Activated CD4-positive, alpha-beta T cell treated with anti-CD3 and anti-CD28 coated beads, Interleukin-2, Interleukin-6, amounts not matched to agents 100 ng/mL and 50 ng/mL, durations not matched to agents 16 hours and 8 hours (primary cell): ENCODE results near the gene CYTH4.

Experiments used
- DNase-seq: peaks from one replicate; pipeline ENCODE4 v3.0.0-alpha.2; 2020

The CYTH4 gene

DNA sequence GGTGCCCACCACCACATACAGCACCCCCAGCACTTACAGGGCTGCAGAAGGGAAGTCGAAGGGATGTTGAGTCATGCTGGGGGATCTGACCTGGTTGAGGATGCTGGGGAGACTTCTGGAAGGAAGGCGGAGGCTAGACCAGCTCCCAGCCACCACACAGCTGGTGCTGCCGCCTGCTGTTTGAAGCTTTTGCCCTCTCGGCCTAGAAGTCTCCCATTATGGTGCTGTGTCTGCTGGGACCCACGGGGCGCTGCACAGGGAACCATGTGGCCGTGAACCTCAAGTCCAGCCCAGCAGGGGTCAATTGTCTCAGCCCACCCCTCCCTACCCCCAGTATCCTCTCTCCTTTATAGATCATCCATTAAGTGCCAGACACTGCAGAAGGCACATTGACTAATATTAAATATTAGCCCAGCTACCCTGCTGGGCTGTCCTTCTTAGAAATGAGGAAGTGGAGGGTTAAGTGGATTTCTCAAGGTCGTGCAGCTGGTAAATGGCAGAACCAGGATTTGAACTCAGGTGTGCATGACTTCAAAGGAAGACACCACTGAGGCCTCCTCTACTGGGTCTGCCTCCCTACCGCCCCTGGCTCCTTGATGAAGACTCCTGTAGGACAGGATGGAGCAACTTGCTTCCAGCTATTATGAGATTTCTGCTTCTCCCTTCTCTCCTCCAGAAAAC, 49.7 kb downstream of the CYTH4 start:
- no peak for DNase-seq

DNA sequence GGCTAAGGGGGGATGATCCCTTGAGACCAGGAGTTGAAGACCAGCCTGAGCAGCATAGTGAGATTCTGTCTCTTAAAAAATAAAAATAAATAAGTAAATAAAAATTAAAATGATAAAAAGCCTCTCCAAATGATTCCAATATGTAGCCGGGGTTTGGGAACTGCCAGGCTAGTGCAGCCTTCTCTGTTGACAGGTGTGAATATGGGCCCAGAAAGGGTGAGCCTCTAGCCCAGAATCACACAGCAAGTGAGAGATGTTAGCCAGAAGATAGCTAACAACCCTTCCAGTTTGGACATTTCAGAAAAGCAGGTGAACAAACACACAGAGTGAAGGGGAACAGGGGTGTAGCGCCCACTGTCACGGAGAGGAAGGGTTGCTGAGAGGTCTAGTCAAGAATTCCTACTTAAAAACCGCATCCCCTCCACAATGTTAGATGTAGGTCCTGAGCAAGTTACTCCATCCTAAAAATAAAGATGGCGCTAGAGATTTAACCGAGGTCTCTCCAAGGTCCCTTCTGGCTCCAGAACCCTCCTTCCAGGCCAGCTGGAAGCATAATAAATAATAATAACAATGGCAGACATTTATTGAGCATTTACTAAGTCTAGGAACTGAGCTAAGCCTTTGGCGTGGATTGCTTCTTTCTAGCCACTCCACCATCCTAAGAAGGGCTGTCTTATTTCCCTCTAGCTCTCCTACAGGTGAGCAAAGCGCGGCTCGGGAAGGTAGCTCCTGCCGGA, 51.6 kb downstream of the CYTH4 start:
- no peak for DNase-seq

DNA sequence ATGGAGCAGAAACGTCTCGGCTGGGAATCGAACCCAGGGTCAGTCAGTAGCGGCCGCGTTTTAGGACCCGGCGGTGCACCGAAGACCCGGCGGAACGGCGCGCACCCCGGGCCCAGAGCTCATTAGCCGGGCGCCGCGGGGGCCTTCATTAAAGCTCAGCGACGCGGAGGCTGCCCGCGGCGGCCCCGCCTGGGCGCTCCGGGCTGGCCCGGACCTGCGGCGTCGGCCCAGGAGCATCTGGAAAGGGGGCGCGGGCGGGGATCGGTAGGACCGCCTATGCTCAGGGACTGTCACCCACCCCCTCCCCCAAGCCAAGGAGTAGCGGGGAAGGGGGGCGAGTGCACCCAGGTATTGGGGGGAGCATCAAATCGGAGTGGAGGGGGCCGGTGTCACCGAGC, 52.2 kb downstream of the CYTH4 start:
- DNase-seq = no peak

DNA sequence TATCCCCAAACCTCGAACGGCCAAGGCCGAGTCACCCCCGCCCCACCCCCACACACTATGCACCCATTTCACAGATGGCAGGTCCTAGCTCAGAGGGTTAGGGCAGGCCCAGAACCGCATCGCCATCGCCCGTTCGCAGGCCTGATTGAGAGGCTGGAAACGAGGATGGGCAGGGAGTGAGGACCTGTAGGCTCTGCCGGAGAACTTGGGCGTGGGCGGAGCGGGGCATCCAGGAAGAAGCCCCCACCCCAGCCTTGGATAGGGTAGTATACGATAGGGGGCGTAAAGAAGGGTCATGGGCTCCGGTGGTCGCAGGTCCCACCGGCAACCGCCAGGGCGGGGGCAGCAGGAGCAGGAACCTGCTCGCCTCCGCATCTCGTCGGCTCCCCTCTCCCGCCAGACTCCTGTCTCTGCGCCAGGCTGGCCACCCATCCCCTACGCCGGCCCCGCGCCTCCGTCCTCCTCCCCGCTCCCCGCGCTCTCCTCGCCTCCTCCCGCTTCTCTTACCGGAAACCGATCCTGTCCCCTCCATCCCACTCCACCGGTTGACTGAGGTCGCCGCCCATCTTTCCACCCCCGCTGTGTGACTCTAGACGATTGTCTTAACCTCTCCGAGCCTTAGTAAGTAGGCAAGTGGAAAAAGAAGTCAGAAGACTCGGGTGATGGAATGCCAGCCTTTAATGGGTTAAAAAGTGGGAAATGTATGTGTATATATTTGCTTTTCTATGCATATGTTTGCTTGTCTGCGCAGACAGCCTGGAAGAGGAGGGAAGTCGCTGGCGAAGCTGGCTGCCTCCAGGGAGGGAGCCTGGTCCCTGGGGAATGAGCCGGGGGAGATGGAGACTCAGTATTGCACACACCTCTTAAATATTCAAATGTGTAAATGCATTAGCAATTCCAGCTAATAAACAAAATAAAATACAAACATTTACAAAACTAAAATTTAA, 52.8 kb downstream of the CYTH4 start:
- DNase-seq = no peak

DNA sequence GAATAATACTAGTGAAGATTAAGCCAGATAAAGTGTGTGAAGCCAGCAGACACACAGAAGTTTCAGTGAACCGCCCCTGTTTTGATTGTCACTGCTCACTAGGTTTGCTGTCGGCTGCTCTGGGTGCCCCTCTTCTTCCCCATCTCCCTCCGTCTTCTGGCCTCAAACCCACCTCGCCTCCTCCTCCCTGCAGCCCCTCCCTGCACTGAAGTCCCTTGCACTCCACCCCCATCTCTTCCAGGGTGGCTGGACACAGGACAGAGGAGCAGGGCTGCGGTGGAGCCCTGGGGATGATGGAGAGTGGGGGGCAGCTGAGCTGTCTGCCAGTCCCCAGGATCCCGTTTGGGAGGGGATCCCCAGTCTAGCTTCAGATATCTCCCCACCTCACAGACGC, 53.5 kb downstream of the CYTH4 start:
- no peak for DNase-seq

DNA sequence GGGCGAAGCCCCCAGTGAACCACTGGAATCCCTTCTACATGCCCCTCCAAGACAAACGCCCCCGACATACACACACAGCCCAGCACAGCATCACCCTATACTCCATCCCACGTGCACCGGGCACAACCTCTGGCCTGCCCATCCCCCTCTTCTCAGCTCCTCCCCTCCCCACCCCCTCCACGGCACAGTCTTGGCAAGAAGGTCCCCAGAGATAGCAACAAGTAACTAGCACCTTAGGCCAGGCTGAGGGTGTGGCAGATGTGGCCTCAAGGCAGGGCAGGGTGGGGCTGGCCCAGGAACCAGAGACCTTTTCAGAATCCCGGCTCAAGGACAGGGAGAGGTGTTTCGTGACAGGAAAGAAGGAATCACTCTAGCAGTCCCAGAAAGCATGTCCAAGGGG, 54.3 kb downstream of the CYTH4 start:
- no peak for DNase-seq

DNA sequence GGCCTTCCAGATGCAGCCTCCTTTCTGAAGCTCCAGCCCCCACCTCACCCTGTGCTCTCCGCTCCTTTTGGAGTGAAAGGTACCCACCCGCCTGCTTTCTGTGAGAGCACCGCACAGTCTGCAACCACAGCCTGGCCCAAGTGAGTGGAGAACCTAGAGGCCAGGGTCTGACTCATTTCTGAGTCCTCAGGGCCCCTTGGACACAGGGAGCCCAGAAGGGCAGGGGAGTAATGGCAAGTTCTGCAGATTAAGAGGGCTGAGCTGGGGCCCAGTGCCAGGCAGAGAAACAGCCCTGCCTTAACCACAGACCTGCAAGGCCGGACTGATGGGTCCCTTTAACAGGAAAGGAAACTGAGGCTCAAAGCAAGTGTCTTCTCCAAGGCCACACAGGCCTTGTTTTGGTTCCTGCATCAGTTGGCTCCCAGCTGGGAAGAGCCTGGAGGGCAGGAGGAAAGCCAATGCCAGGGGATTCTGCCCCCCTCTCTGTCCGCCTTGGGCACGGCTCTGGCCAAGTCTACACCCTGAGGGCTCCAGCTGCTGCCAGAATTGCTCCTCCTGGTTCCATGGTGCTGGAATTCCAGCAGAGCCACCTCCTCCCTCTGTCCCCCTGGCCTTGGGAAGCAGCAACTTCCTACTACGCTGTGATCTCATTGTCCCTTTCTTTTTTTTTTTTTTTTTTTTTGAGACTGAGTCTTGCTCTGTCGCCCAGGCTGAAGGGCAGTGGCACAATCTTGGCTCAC, 55.1 kb downstream of the CYTH4 start:
- DNase-seq = no peak

DNA sequence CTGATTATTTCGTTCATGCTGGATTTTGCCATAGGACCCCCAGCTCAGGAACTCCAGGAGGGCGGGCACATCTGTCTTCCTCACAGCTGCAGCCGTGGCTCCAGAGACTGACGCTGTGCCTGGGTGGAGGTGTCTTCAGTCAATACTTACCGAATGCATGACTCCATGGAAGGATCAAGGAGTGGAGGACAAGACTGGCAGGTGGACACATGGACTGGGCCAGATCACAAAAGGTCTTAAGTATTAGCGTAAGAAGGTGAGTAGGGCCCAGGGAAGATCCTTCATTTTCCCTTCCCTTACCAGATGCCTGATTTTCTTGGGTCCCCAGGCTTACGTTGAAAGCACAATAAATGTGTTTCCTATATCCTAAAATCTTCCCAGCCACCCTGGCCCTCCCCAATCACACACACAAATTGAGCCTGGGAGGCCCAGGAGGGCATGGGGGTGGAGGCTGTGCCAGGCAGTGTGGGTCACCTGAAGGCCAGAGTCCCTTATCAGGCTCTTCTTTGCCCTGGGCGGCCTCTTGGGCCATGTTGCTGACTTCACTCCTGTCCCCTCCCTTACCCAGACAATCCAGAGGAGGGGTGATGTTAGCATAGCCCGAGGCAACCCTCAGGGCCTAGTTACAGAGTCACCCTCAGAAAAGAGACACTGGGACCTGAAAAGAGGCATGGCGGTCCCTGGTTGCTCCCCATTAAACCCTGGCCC, 56.4 kb downstream of the CYTH4 start:
- DNase-seq = no peak

DNA sequence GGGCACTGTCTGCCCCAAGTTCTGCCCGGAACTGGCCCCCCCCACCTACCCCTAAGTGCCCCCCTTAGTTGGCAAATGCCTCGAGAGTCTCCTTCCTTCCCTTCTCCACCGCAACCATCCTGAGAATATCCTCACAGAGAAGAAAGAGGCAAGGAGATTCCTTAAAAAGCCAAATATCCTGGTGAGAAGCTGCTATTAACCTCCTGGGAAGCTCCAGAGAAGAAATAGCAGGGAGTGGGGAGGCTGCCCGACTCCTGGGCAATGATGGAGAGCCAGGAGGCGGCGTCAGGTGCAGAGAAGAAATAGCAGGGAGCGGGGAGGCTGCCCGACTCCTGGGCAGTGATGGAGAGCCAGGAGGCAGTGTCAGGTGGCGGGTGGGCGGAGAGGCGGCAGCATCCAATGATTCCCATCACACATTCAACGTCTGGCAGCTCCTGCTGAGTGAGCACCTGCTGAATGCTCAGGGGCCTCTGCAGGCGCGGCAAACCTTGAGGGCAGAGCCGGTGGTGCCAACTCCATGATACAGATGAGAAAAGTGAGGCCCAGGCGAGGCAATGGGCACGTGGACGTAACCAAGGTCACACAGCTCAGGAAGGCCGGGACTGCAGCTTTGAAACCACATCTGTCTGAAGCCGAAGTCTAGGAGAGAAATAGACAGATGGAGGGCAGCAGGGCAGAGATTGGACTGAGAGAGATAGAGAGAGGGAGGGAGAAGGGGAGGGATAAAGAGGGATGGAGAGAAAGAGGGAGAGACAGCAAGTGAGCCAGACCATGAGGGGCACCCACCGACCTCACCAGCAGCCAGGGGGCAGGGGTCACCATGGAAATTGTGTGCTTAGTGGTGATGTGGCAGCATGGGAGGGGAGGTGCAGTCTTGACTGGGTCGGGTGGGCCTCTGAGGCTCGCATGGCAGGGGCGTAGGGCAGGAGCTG, 58.3 kb downstream of the CYTH4 start:
- no peak for DNase-seq

DNA sequence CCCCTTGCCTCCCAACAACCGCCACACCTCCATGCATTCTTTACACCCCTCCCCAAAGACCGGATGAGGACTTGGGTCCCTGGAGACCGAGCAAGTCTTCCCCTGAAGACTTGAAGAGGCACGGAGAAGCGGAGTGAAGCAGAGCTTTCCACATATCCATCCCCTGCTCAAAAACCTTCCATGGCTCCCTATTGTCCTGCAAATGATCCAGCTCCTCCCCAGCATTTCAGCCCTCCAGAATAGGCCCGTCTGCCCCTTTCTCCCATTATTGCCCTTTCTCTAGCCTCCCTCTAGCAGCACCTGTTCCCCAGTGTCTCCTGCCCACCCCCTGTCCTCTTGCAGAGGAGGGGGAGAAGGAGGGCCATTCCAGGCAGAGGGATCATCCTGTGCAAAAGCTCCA, 59.8 kb downstream of the CYTH4 start:
- DNase-seq = no peak

DNA sequence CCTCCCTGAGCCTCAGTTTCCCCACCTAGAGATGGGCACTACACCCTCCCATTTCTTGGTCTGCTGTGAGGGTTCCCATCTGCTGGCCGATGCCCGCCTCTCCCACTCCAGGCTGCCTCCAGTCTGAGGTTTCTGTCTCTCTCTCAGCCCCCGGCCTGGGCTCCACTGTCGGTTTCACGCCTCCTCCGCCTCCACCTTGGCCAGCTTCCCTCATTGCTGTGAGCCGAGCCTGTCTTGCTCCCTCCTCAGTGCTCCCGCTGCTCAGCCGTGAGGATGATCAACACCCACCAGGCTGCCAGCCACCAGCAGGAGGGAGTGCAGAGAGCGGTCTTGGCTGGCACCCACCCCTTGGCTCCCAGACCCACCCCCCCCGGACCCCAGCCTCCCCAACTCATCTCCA, 61.0 kb downstream of the CYTH4 start:
- no peak for DNase-seq

DNA sequence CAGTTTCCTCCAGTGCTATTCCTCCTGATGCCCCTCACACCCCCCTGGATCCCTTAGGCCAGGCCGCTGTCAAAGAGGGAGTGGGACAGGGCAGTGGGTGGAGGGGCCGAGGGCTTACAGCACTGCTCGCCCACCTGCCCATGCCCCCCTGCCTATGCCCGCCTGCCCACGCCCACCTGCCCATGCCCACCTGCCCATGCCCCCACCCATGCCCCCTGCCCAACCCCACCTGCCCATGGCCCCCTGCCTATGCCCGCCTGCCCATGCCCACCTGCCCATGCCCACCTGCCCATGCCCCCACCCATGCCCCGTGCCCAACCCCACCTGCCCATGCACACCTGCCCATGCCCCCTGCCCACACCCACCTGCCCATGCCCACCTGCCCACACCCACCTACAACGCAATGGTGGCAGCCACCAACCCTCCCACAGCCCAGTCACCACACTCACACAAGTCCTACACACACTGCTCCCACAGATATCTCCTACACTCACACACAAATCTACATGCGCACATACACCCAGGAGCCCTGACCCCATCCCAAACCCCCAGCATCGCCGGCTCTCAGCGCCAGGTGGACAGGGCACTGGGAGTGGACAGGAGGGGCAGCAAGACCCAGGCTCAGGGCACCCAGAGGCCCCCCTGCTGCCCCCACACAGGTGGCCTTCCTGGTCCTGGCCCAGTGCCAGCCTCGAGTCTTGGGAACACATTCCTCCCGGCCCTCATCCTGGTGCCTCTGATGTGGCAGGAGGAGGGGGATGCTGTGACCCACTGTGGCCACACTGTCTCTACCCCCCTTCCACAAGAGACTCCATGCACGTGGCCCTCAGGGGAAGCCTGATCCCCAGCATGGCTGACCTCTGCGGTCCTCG, 61.8 kb downstream of the CYTH4 start:
- DNase-seq = no peak

DNA sequence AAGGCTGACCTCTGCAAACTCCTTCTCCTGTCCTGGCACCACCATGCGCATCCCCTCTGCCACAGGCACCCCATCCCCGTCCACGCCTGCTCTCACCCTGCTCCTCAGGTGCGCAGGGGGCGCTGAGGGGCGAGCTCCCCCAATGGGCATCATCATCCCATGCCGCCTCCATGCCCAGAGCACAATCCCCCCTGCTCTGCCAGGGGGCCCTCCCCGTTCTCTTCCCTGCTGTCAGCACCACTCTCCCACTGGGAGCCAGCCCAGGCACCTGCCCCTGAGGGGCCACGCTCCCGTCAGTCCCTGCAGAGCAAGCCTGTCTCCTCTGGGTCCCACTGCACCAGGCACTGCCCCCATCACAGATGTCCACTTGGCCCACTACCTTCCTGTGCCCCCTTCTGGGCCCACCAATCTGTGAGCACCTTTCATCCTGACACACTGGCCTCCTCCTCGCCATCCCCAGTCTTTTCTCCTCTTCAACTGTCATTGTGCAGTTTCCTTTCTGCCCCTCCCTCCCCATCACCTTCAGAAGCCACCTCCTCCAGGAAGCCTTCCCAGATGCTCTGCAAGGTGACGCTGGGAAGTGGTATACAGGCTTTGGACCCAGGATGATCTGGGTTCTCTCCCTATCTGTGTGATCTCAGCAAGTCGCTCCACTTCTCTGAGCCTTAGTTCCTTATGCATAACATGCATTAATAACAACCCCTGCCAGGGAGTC, 62.6 kb downstream of the CYTH4 start:
- DNase-seq = no peak

DNA sequence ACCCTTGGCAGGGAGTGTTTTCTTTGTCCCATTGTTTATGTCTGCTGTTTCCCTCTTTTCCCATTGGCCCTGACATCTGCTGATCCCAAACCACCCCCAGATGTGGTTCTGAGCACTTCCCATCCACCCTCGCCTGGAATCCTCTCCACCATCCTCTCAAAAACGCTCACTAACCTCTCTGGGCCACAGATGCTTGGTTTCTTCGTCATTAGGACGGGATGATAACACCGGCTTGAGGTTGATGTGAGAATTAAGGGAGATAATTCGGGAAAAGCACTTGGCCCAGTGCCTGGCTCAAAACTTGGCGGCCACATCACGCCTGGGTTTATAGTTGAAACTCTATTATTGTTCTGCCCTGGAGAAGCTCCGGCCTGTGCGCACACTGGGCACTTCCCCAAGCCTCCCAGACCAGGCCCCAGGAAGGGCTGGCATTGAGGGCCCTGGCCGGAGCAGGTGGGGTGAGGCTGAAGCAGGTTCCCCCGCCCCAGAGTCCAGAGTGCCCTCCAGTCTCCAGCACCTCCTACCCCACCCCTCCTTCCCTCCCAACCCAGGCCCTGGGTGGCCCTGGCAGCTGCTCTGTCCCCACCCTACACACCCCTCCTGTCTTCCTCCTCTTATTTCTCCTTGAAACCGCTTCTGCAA, 63.7 kb downstream of the CYTH4 start:
- no peak for DNase-seq

DNA sequence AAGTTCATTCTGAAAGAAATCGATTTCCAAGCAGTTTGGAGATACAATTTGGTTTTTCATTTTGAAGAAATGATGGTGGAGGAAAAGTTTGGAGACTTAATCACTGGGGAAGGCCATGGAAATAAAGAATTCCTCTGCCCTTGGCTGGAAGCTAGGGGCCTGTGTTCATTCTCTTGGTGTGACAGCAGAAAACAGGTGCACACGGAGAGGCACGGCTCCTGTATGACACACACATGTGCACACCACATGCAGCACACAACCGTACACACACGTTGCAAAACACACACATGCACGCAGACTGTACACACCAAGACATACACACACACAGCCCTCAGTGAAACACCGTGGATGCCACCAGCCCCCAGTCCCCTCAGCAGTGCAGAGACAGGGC, 64.2 kb downstream of the CYTH4 start:
- DNase-seq = no peak

DNA sequence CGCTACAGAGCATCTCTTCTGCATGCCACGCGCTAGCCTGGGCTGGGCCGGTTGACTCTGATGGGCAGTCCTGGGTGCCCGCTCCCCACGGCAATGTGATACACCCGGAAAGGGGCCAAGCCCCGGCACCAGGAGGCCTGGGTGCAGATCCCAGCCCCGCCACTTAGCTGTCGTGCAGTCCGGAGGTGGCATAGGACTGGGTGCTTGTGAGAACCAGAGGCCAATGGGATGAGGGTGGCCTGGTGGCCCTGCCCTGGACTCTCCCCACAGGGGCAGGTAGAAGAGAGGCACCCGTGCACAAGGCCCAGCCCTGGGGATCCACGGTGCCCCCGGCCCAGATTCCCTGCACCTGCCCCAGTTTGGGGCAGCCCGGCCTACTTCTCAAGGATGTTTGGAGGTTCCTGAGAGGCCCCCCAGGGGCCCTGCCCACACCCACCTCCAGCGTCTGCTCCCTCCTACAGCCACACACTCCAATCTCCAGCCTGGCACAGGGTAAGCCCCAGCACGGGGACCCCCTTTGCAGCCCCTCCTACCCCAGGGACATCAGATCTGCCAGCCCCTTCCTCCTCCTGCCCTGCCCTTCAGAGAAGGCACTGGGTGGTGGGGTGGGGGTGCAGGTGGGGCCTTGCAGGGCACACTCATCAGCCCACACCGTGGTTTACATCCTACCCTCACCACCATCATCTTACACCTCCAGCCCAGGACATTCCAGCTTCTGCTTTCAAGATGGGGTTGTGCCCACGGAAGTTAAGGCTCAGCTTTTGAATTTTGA, 66.9 kb downstream of the CYTH4 start:
- no peak for DNase-seq

DNA sequence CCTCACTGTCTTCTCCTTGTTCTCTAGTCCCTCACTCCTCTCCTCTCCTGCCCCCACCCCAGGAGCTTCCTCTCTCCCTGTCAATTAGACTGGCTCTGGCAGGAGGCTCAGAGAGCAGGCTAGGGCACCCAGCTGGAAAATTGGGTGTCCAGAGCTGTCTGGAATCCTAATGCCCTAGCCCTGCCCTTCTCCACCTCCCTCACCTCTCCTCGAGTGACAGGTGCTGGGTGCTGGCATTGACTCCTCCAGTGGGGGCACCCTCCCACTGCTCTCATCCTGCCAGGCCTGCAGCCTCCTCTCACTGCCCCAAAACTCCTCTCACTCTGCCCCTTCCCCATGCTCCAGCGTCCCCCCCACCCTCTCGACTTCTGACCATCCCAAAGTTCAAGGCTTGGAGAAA, 68.9 kb downstream of the CYTH4 start:
- DNase-seq = no peak

DNA sequence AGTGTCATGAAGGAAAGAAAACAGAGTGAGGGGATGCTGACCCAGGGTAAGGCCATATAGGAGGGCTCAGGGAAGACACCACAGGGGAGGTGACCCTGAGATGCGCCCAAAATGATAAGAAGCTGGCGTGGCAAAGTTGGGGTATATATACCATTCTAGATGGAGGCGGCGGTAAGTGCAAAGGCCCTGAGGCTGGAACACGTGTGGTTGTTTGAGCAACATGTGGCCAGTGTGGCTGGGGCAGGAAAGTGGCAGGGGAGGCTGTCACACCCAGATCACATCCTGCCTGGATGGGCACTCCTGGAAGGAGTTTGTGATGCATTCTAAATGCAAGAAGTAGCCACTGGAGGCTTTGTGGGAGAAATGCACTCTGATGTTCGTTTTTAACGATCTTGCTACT, 70.2 kb downstream of the CYTH4 start:
- DNase-seq = no peak
